ENCODE data around the gene NFYC.

The NFYC gene

DNA sequence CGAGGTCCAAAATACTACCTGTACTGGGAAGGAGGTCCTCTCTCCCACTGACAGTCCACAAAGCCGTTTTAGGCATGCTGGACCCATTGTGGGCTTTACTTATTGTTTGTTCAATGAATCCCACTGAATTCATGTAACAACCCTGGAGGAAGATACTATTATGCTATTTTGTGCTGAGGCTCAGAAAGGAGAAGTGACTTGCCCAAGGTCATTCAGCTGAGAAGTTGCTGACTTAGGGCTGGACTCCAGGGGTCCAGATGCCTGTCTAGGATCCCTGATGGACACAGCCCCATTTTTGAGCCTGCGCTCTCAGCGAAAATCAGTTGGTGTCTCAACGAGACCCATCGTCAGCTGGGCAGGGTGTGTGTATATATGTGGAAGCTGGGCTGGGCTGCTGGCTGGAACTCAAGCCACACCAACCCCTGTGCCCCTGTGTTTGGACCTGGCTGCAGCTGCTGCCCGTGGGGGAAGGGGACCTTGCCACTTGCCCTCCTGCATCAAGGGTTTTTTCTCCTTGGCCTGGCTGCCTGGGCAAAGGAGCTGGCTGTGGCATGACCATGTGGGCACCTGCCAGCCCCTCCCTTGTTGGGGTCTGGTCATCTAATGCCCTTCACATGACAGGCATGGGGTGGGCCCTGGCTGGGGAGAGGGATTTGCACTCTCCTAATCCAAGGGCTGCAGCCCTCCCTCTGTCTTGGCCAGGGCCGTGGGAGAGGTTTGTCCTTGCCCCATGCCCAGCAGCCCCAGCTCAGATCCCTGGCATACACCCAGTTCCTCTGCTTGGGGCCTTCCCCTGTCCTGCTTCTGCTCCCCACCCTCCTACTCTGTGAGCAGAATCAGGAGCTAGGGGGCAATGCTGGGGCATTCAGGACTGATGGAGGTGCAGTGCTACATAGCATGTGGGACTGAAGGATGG, 107.1 kb downstream of the NFYC start:
- DNase-seq = no peak

DNA sequence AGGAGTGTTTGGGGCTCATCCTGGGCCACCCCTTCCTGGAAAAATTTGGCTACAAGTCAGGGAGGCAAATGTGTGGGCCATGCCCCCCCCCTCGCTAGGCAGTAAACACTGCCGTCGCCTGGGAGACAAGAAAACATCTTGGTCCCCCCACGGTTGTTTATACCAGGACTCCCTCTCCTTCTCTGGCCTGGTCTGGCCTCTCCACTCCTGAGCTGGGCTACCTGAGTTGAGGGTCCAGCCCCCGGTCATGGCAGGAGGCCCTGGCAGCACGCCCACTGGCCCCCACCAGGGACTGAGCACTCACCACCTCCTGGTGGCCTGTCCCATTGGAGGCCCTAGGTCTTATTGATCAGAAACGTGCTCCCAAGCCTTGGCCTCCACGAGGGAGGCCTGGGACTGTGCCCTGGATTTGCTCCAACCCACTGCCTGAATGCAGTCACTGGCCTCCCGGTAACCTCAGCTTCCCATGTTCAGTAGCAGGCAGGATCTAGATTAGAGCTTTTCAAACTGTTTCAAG, 107.9 kb downstream of the NFYC start:
- DNase-seq = no peak

DNA sequence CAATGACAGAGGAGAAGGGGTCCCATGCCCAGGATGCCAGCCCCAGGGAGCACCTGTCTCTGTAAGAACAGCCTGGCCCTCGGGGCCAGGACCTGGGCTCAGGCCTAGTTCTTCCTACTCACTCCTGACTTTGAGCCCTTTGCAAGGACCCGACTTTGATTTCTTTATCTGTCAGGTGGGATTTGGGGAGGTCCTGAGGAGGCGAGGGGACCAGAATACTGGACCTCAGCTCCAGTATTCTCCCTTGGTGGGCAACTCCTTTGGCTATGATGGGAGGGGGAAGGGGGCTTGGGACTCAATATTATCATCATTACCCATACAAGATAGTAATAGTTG, 110.2 kb downstream of the NFYC start:
- no peak for DNase-seq

DNA sequence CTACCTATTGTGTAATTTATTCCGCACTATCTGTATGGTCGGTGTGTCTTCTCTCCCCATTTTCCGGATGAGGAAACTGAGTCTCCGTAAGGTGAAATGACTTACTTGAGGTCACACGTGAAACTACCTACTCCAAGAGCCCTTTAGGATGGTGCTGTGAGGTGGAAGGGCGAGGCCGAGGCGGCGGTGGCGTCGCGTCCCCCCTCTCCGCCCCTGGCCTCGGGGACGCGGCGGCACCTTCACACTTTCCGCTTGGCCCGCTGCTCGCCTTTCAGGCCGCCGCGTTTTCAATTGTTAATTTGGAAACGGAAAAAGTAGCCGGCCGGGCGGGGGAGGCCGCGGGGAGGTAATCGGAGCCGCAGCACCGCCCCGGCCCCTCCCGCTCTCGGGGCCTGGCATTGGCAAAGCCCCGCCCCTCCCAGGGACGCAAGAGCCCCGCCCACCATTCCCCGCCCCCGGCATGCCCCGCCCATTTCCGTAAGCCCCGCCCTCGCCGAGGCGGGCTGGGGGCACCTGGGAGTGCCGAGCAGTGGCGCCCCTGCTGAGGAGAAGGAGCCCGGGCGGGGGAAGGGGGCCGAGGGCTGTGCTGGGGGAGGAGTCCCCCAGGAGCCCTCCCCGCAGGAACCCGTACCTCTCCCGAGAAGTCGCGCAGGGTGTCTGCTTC, 110.7 kb downstream of the NFYC start:
- peak; percentile 81 for DNase-seq

- DNase-seq = peak; percentile 79
These were observed 111.2 kb downstream of the NFYC start for GRCh38 chr1:40802742-40803113.

DNA sequence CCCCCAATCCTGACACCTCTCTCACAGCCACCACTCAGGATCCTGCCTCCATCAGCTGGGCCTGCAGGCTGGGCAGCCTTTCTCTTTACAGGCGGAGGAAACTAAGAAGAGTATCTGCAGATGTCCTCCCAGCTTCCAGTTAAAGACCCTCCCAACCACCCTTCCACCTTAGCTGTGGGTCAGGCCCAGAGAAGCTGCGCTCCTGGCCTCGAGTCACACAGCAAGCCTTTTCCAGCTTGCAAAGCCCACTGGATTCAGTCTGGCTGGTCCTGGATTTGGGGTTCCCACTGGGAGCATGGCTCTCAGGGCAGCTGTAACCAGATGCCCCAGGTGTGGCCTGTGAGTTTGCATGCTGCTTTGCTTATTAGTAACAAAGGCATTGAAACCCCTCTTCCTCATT, 111.9 kb downstream of the NFYC start:
- DNase-seq = peak; percentile 81

DNA sequence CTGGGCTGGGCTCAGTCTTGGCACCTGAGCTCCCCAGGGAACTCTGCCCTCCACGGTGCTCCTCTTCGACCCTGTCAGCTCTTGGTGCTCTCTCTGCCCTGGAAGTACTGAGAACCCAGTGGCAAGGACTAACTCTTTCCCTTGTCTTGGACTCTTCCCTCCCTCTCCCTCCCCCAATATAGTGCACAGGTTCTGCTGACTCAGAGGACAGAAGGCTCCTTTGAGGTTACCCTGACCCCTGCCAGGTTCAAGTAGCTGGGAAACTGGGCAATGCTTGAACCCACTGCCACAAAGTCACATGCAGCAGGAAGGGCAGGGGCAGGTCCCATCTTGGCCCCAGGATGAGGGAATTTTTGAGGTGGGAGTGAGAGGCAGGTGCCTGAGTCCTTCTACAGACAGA, 112.4 kb downstream of the NFYC start:
- DNase-seq = no peak

- DNase-seq = no peak
These were observed 114.7 kb downstream of the NFYC start for GRCh38 chr1:40806240-40806639.

- no peak for DNase-seq
These were observed 115.5 kb downstream of the NFYC start for GRCh38 chr1:40806731-40807695.

DNA sequence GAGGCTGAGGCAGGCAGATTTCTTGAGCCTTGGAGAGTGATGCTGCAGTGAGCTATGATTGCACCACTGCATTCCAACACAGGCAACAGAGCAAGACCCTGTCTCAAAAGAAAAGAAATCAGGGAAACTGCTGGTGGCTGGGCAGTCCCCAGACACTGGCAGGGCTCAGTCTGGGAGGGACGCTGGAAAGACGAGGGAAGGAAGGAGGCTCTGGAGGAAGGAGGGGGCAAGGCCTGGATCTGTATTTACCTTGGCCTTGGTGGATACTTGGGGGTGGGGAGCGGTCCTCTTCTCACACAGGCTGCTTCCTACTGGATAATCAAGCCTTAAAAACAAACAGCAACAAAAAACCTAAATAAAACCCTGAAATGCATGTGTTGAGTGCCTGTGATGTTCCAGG, 116.5 kb downstream of the NFYC start:
- no peak for DNase-seq

DNA sequence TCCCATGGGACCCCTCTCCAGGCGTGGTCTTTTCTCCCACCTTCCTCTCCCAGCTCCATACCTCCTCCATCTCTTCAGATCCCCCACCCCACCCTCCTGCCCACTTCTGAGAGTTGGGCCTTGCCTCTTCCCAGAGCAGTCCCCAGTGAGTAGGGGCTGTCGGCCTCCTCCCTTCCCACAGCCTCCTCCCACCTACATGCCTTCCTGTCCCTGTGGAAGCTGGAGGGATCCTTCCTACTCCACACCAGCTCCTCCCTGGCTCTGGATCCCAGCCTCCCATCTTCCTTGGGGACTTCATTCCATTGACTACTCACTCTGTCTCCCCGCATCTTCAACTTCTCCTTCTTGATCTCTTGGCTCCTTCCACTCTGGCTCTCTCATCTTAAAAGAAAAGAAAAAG, 116.9 kb downstream of the NFYC start:
- DNase-seq = no peak

GRCh38 chr1:40808909-40809308, 117.4 kb downstream of the NFYC start:
- no peak for DNase-seq

DNA sequence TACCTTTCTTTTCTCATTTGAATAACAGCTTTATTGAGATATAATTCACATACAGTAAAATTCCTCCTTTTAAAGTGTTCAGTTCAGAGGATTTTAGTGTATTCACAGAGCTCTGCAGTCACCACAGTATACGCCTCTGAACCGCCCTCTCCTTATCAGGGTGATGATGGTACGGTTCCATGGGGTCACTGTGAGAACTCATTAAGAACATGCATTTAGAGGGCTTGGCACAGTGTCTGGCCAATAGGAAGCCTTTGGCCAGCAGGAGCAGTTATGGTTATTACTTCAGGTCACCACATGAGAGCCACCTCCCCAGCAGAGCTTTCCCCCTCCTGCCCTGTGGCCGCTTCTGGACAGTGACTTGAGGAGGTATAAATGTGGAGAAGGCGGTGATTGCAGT, 119.4 kb downstream of the NFYC start:
- DNase-seq = no peak

- DNase-seq = no peak
These were observed 123.9 kb downstream of the NFYC start for GRCh38 chr1:40815420-40815819.

GRCh38 chr1:40817791-40818263, 126.3 kb downstream of the NFYC start:
- no peak for DNase-seq

- no peak for DNase-seq
These were observed 126.9 kb downstream of the NFYC start for GRCh38 chr1:40818264-40818961.

- no peak for DNase-seq
These were observed 127.6 kb downstream of the NFYC start for GRCh38 chr1:40819101-40819500.

GRCh38 chr1:40820251-40820797, 128.8 kb downstream of the NFYC start:
- no peak for DNase-seq

Data from NCI-H526 treated with DMSO at 0.1 percent for 48 hours (cell line).